ENCODE data around the gene PXT1.
"Not testable (repeated sequence)": the region's sequence is repeated elsewhere in the genome, so short reads cannot be mapped to it uniquely, and the experiment has no call there.

Gene PXT1

DNA sequence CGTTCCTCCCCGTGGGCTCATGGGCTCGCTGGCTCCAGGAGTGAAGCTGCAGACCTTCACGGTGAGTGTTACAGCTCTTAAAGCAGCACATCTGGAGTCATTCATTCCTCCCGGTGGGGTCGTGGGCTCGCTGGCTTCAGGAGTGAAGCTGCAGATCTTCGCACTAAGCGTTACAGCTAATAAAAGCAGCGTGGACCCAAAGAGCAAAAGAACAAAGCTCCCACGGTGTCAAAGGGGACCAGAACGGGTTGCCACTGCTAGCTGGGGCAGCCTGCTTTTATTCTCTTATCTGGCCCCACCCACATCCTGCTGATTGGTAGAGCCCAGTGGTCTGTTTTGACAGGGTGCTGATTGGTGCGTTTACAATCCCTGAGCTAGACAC, 79.3 kb downstream of the PXT1 start:
- H3K36me3 Mint-ChIP-seq, H3K4me3 Mint-ChIP-seq, H3K27ac Mint-ChIP-seq, DNase-seq, H3K9me3 Mint-ChIP-seq, H3K4me1 Mint-ChIP-seq: not testable (repeated sequence)
- CTCF ChIA-PET, result interaction anchor here (0.8 to 6.6 kb wide), 3 partner anchors 18 to 61 kb away, joined by 3 to 42 read pairs (median 6); no protein-coding TSS in a partner anchor
- H3K27me3 Mint-ChIP-seq, result peaks cover 16% of the 10 kb centered on the region

DNA sequence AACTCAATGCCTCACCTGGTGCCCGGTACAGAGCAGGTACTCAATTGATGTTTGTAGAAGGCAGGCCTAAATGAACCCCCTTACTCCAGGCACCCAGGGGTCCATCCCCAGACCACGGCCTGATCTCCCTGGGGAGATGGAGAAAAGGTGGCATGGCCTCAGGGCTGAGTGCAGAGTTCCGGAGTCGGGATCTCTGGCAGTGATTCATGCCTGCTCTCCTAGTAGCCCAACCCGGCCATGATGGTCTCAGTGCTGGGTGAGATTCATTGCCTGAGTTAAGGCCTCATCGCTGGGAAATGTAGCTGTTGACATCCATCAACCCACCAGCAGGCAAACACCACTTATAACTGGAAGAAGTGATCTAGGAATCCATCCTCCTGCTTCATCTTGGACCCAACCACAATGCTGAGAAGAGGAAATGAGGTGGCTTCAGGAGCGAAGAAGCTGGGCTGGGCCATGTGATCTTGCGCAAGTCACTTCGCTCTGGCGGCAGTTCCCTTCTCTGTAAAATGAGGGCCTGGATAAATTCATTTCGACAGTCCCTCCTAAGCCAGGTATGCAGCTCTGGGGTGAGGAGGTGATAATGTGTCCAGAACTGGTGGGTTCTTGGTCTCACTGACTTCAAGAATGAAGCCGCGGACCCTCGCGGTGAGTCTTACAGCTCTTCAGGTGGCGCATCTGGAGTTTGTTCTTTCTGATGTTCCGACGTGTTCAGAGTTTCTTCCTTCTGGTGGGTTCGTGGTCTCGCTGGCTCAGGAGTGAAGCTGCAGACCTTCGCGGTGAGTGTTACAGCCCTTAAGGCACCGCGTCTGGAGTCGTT, 79.9 kb downstream of the PXT1 start:
- Mint-ChIP-seq H3K4me3 (no peak overlapping the region), H3K27ac (no peak overlapping the region)
- CTCF ChIA-PET, result interaction anchor here (0.6 to 6.6 kb wide), 6 partner anchors 10 to 484 kb away, joined by 3 to 42 read pairs (median 5); no protein-coding TSS in a partner anchor

GRCh38 chr6:36361071-36361470, 81.6 kb downstream of the PXT1 start:
- H3K4me1 Mint-ChIP-seq, result peaks cover 21% of the 10 kb centered on the region
- H3K27ac Mint-ChIP-seq, result no peak overlapping the region
- H3K9me3 Mint-ChIP-seq, result no peaks in the 10 kb centered on the region
- DNase-seq, result no peak
- CTCF ChIA-PET, result interaction anchor here (0.7 to 6.6 kb wide), 7 partner anchors 8 to 625 kb away, joined by 3 to 42 read pairs (median 4); partner anchors contain the start of gene ARMC12
- H3K27me3 Mint-ChIP-seq, result peaks cover 36% of the 10 kb centered on the region
- H3K4me3 Mint-ChIP-seq, result no peak overlapping the region
- no peaks in the 10 kb centered on the region for H3K36me3 Mint-ChIP-seq

More for the DNA sequence above, 79.9 kb downstream of the PXT1 start:
- no peaks in the 10 kb centered on the region for H3K9me3 Mint-ChIP-seq
- peaks cover 22% of the 10 kb centered on the region for H3K27me3 Mint-ChIP-seq
- DNase-seq, result no peak
- peaks cover 15% of the 10 kb centered on the region for H3K4me1 Mint-ChIP-seq
- H3K36me3 Mint-ChIP-seq, result no peaks in the 10 kb centered on the region

DNA sequence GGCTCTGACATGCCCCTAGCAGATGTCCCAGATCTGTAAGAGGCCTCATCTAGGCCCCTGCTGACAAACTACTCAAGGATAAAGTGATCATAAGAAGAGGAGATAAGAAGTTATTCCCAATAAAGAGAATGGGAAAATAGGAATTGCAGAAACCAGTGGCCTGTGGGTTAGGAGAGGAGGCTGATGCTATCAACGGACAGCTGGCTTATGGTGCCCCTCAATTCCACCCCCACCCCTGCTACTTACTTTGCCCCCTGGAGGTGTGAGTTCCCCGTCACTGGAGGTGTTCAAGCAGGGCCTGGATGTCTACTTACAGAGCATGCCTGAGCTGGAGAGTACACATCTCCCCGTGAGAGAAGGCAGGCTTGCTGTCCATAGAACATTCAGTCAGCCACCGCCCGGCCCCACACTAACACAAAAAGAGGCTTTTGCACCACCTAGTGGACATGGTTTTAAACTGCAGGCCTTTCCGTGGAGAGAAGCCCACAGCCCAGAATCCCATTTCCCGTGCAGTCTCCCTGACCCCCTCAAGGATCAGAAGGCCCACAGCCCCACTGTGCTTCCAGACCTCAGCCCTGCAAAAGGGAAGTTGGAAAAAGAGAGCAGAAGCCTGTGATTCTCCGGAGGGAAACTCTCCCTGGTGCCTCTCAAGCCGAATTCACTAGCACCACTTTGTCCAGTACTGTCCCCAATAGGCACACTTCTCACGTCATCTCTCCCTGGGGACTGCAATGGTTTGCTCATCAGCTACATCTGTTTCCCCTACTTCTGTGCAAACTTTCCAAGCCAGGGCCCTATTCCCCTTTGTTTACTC, 82.2 kb downstream of the PXT1 start:
- H3K27ac Mint-ChIP-seq, result no peak overlapping the region
- no peak overlapping the region for H3K4me3 Mint-ChIP-seq
- DNase-seq, result peak; percentile 80
- H3K36me3 Mint-ChIP-seq, result no peaks in the 10 kb centered on the region
- peaks cover 21% of the 10 kb centered on the region for H3K4me1 Mint-ChIP-seq
- H3K9me3 Mint-ChIP-seq, result no peaks in the 10 kb centered on the region
- CTCF ChIA-PET, result interaction anchor here (0.6 to 6.6 kb wide), 16 partner anchors 8 to 624 kb away, joined by 3 to 42 read pairs (median 4); partner anchors contain the start of genes ARMC12 and ETV7
- peaks cover 36% of the 10 kb centered on the region for H3K27me3 Mint-ChIP-seq

- DNase-seq, result no peak
- CTCF ChIA-PET, result interaction anchor here (0.6 to 6.6 kb wide), 9 partner anchors 10 to 331 kb away, joined by 3 to 42 read pairs (median 5); partner anchors contain the start of gene MAPK14
- Mint-ChIP-seq H3K27me3 (peaks cover 36% of the 10 kb centered on the region), H3K9me3 (no peaks in the 10 kb centered on the region), H3K27ac (no peak overlapping the region), H3K36me3 (no peaks in the 10 kb centered on the region), H3K4me1 (peaks cover 21% of the 10 kb centered on the region), H3K4me3 (no peak overlapping the region)
These were observed 84.3 kb downstream of the PXT1 start for GRCh38 chr6:36358226-36358915.

GRCh38 chr6:36357872-36358225, 84.8 kb downstream of the PXT1 start:
- Mint-ChIP-seq H3K4me1 (peaks cover 21% of the 10 kb centered on the region), H3K36me3 (no peaks in the 10 kb centered on the region), H3K9me3 (peaks cover 1% of the 10 kb centered on the region), H3K27ac (no peak overlapping the region), H3K4me3 (no peak overlapping the region), H3K27me3 (peaks cover 36% of the 10 kb centered on the region)
- DNase-seq, result no peak
- CTCF ChIA-PET, result interaction anchor here (0.8 to 6.6 kb wide), 6 partner anchors 15 to 330 kb away, joined by 3 to 42 read pairs (median 6); partner anchors contain the start of gene MAPK14

GRCh38 chr6:36355819-36356218, 86.8 kb downstream of the PXT1 start:
- Mint-ChIP-seq H3K27me3 (peaks cover 40% of the 10 kb centered on the region), H3K4me3 (no peak overlapping the region), H3K36me3 (no peaks in the 10 kb centered on the region), H3K9me3 (peaks cover 4% of the 10 kb centered on the region), H3K4me1 (peaks cover 21% of the 10 kb centered on the region), H3K27ac (no peak overlapping the region)
- CTCF ChIA-PET, result interaction anchor here (1.4 kb wide), 1 partner anchor 14 kb away, joined by 6 read pairs; no protein-coding TSS in a partner anchor
- no peak for DNase-seq

DNA sequence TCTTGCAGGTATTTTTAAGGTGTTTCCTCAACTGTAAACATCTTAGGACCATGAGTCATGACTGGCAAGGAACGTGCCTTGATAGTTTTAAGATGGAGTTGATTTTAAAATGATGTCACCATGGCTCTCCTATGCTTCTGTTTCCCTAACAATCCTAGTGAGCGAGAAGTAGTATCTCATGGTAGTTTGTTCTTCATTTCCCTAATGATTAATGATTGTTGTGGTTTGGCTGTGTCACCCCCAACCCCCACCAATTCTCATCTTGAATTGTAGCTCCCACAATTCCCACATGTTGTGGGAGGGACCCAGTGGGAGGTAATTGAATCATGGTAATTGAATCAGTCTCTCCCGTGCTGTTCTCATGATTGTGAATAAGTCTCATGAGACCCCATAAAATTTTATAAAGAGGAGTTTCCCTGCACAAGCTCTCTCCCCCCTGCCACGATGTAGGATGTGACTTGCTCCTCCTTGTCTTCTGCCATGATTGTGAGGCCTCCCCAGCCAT, 89.2 kb downstream of the PXT1 start:
- Mint-ChIP-seq H3K4me3 (no peak overlapping the region), H3K4me1 (peaks cover 13% of the 10 kb centered on the region), H3K36me3 (no peaks in the 10 kb centered on the region), H3K9me3 (peaks cover 4% of the 10 kb centered on the region), H3K27ac (no peak overlapping the region), H3K27me3 (peaks cover 39% of the 10 kb centered on the region)
- no peak for DNase-seq
- CTCF ChIA-PET, result interaction anchor here (1.5 to 1.6 kb wide), 2 partner anchors 8 to 13 kb away, joined by 4 to 5 read pairs; no protein-coding TSS in a partner anchor

DNA sequence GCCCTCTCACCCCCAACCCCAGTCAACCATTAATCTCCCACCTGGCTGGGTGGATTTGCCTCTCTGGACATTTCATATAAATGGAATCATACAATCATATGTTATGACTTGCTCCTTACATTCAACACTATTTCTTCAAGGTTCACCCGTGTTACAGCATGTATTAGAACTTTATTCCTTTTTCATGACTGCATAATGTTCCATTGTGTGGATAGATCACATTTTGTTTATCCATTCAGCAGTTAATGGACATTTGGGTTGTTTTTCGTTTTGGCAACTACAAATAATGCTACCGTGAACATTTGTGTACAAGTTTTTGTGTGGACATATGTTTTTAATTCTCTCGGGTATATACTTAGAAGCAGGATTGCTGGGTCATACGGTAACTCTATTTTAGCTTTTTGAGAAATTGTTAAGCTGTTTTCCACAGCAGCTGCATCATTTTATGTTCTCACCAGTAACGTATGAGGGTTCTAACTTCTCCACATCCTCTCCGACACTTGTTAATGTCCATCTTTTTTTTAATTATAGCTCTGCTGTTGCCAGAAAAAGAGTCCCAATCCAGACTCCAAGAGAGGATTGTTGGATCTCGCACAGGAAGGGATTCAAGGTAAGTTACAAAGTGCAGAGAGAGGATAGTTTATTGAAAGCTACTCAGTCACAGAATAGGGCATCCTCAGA, 90.0 kb downstream of the PXT1 start:
- CTCF ChIA-PET, result interaction anchor here (0.9 to 1.6 kb wide), 3 partner anchors 9 to 12 kb away, joined by 4 to 5 read pairs (median 4); no protein-coding TSS in a partner anchor
- Mint-ChIP-seq H3K9me3 (peaks cover 4% of the 10 kb centered on the region), H3K27ac (no peak overlapping the region), H3K4me1 (peaks cover 5% of the 10 kb centered on the region), H3K4me3 (no peak overlapping the region), H3K27me3 (peaks cover 37% of the 10 kb centered on the region), H3K36me3 (no peaks in the 10 kb centered on the region)
- DNase-seq, result no peak

DNA sequence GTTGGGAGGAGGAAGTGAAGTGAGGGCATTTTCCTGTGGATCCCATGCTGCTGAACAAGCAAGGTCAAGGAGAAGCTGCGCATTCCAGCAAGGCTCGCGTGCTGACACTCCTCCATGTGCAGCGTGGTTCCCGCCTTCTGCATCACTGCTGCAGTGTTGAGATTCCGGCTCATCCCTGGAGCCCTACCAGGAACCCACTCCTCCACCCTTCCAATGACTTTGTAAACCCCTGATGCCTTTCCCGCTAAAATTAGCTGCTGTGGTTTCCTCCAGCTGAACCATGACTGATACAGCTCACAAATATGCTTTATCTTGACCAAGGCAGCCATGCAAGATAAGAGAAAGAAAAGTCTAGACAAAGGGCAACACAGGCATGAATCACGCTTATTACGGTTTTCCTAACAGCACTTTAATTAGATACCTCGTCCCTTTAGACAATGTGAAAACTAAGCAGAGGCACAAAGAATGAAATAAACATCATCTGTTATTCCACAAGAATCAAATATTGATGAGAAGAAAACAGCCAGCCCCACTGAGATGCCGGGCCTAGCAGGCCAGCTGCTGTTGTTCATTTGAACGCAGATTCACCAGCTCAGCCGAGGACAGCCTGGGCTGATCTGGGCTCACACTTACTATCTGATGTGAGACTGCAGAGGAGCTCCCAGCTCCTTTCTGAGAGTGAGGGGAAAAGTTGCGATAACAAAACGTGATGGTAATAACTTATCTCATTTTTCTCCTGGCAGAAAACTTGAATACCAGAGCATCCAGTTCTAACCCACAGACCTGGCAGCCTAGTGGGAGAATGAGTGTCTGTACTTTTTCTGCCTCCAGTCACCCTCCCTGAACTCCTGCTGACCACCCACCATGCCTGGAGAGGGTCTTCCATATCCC, 91.7 kb downstream of the PXT1 start:
- no peaks in the 10 kb centered on the region for H3K4me1 Mint-ChIP-seq
- no peak overlapping the region for H3K4me3 Mint-ChIP-seq
- peaks cover 31% of the 10 kb centered on the region for H3K27me3 Mint-ChIP-seq
- no peak for DNase-seq
- H3K9me3 Mint-ChIP-seq, result peaks cover 4% of the 10 kb centered on the region
- no peak overlapping the region for H3K27ac Mint-ChIP-seq
- CTCF ChIA-PET, result interaction anchor here (1.0 to 2.0 kb wide), 3 partner anchors 9 to 49 kb away, joined by 6 to 9 read pairs (median 7); no protein-coding TSS in a partner anchor
- H3K36me3 Mint-ChIP-seq, result no peaks in the 10 kb centered on the region

DNA sequence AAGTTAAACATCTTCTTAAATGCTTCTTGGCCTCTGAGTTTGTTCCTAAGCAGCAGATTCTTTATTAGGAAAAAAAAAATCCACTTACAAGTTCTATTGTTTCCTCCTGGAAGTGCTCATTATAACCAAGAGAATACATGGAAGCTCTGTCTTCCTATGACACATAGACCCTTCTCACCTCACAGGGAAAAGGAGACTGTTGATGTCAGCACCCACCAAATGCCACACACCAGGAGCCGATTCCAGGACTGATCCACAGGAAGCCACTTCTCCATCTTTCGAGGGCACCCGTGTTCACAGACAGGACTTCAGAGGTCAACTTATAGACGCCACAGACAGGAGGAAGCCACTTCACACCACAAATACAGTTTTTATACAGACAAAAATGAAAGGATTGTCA, 92.6 kb downstream of the PXT1 start:
- Mint-ChIP-seq H3K9me3 (peaks cover 4% of the 10 kb centered on the region), H3K4me3 (no peak overlapping the region), H3K36me3 (no peaks in the 10 kb centered on the region), H3K4me1 (no peaks in the 10 kb centered on the region), H3K27me3 (peaks cover 36% of the 10 kb centered on the region), H3K27ac (peak overlapping the region; percentile 0)
- no peak for DNase-seq
- CTCF ChIA-PET, result interaction anchor here (1.4 kb wide), 1 partner anchor 9 kb away, joined by 7 read pairs; no protein-coding TSS in a partner anchor

DNA sequence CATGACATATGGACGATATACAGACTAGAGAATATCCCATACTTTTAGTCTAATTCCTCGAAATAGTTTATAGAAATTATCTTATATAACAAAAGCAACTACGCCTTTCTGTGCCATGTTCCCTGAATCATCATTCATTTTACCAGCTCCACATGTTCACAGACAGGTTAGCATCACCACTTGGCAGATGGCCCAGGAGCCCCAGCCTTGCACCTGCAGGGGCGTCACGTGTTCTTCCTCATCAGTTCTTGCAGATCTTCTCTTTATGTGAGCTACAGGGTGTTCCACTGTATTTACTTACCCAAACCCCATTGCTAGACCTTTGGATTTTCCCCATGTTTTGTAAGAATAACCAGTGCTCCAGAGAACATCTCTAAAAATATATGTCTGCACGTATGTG, 93.4 kb downstream of the PXT1 start:
- Mint-ChIP-seq H3K9me3 (peaks cover 4% of the 10 kb centered on the region), H3K4me3 (no peak overlapping the region), H3K36me3 (no peaks in the 10 kb centered on the region), H3K27me3 (peaks cover 45% of the 10 kb centered on the region), H3K4me1 (no peaks in the 10 kb centered on the region), H3K27ac (no peak overlapping the region)
- CTCF ChIA-PET, result interaction anchor here (0.8 to 1.4 kb wide), 2 partner anchors 8 to 371 kb away, joined by 4 to 7 read pairs; no protein-coding TSS in a partner anchor
- no peak for DNase-seq

All from activated naive CD4-positive, alpha-beta T cell treated with anti-CD3 and anti-CD28 coated beads, Interleukin-2, amount 10 ng/mL, durations not matched to agents 7 days and 5 days (primary cell).